Measurements from ENCODE around the gene ARHGDIB. TPM values are rescaled to one million over a fixed set of nuclear protein-coding genes. Genes with fewer than 3 reads are reported as not detected.

Gene ARHGDIB
- total RNA-seq, 2 donors from 2014 or later: 23.5 to 38.5 TPM

Other genes starting within 250 kb of the ARHGDIB start
- 10 to 100 TPM; 38.0 to 44.1 TPM for gene WBP11, start 158.1 kb downstream of the ARHGDIB start, total RNA-seq
- gene C12orf60, start 157.9 kb downstream of the ARHGDIB start, total RNA-seq: under 1 TPM; 0.31 to 0.89 TPM
- not detected for gene SMCO3, start 147.4 kb downstream of the ARHGDIB start, total RNA-seq
- gene ART4, start 118.1 kb downstream of the ARHGDIB start, total RNA-seq: under 1 TPM; 0.20 to 0.21 TPM
- gene MGP, start 75.7 kb downstream of the ARHGDIB start, total RNA-seq: 100 to 1,000 TPM in 1 of 2 donors, 10 to 100 TPM in 1; 77.0 to 248 TPM
- 1 to 10 TPM; 1.0 to 3.3 TPM for gene ERP27, start 23.1 kb downstream of the ARHGDIB start, total RNA-seq
- gene PDE6H, start 11.4 kb upstream of the ARHGDIB start, total RNA-seq: not detected